SK-N-MC (cell line): ENCODE results near the gene HM13.

Experiments used
- EZH2 ChIP-seq: fragments of 200-600 bp; sonication (generic); IDR thresholded peaks from one replicate; pipeline ENCODE4 v1.6.1; 2017; ENCODE audit warnings: antibody characterized with exemption
- POLR2AphosphoS5 ChIP-seq: IDR thresholded peaks from 2 replicates; pipeline ENCODE4 v1.6.1; 2012; ENCODE audit warnings: mild to moderate bottlenecking, low read depth, low read length, borderline replicate concordance

DNA sequence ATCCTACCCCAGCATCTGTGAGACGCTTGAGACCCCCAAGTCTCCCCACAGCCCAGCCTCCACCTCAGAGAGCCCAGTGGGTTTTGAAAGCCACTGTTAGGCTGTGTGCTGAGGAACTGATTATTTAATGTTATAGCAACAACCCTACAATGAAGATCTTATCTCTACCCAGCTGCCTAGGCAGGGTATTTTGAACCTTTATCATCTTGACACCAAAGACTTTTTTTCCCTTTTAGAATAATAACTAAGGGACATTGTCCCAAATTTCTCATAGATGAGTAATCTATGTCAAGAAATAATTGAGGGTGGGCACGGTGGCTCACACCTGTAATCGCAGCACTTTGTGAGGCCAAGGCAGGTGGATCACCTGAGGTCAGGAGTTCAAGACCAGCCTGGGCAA lies 26.2 kb downstream of the HM13 start:
- no peak for TF ChIP-seq POLR2AphosphoS5
- TF ChIP-seq EZH2, result no peak
